Astrocyte of the spinal cord (primary cell): ENCODE results near the gene TENM3.

Experiments used
- DNase-seq: peaks from one replicate; pipeline ENCODE4 v3.0.0; 2011; ENCODE audit warnings: low read depth, low spot score
- H3K4me3 ChIP-seq: 2 replicates; pipeline ENCODE4 v1.5.1; 2011; ENCODE audit warnings: low read depth, mild to moderate bottlenecking, low read length, moderate library complexity
- CTCF ChIP-seq: IDR thresholded peaks from 2 replicates; pipeline ENCODE4 v1.5.1; 2012; ENCODE audit warnings: low read depth, mild to moderate bottlenecking, low read length, inconsistent platforms
- in situ Hi-C: cut with HindIII; loops from 2 replicates; pipeline ENCODE4 v1.10.0; 2017; ENCODE audit warnings: low sequenced_read_pairs

Gene TENM3

GRCh38 chr4:182593864-182594263, 350.7 kb downstream of the TENM3 start:
- in situ Hi-C loops, result no loop called here
- TF ChIP-seq CTCF, result no peak

GRCh38 chr4:182600093-182600492, 356.9 kb downstream of the TENM3 start:
- TF ChIP-seq CTCF, result no peak
- H3K4me3 ChIP-seq, result no peak overlapping the region
- in situ Hi-C loops, result no loop called here
- DNase-seq, result no peak

More at GRCh38 chr4:182593864-182594263, 350.7 kb downstream of the TENM3 start:
- H3K4me3 ChIP-seq, result no peak overlapping the region
- DNase-seq, result peak; percentile 36

GRCh38 chr4:182600856-182601255, 357.7 kb downstream of the TENM3 start:
- no peak for DNase-seq
- H3K4me3 ChIP-seq, result no peak overlapping the region
- in situ Hi-C loops, result no loop called here
- TF ChIP-seq CTCF, result no peak

GRCh38 chr4:182604161-182604622, 361.0 kb downstream of the TENM3 start:
- in situ Hi-C loops, result no loop called here
- TF ChIP-seq CTCF, result no peak
- H3K4me3 ChIP-seq, result no peak overlapping the region
- peak; percentile 71 for DNase-seq

- no peak for TF ChIP-seq CTCF
- peak; percentile 43 for DNase-seq
- H3K4me3 ChIP-seq, result no peak overlapping the region
- in situ Hi-C loops, result no loop called here
Measured at GRCh38 chr4:182604953-182605352, 361.8 kb downstream of the TENM3 start.

GRCh38 chr4:182608525-182608924, 365.3 kb downstream of the TENM3 start:
- in situ Hi-C loops, result no loop called here
- DNase-seq, result no peak
- H3K4me3 ChIP-seq, result no peak overlapping the region
- TF ChIP-seq CTCF, result no peak

- TF ChIP-seq CTCF, result no peak
- no peak overlapping the region for H3K4me3 ChIP-seq
- DNase-seq, result no peak
- in situ Hi-C loops, result no loop called here
Measured at GRCh38 chr4:182616476-182616875, 373.3 kb downstream of the TENM3 start.
